Medulla oblongata (tissue), 1 donor: Measurements from ENCODE around the gene PIPOX.

Experiments used
- DNase-seq: peaks from one replicate; pipeline ENCODE4 v3.0.0-alpha.2; 2015; ENCODE audit errors: extremely low spot score

PIPOX gene

DNA sequence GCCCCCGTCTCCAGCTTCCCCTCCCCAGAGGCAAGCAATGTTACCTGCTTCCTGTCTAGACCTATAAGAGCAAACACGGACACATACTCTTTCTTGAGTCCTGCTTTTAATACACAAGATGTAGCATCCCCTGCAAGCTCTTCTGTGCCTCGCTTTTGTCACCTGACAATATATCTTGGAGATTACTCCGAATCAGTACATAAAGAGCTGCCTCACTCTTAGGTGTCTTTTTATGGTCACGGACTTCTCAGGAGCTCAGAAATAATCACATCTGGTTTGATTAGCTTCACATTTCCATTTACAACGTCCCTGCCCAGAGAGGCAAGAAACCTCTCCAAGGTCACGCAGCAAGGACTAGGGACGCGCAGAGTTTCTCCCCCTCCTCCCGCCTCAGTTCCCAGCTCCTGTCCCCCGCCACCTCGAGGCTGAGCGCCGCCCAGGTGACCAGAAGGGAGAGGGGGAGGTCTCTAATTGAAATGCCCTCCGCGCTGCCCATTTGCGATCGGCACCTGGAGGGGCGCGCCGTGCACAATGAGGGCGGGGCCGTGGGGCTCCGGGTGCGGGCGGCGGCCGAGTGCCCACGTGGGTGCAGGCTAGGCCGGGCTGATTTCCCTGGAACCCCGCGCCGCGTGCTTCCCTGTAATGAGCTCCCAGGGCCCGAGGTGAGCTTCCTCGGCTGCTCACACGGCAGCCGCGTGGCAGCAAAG, 23.3 kb upstream of the PIPOX start:
- DNase-seq = no peak

- DNase-seq = no peak
Measured at GRCh38 chr17:29020576-29020975, 22.4 kb upstream of the PIPOX start.

DNA sequence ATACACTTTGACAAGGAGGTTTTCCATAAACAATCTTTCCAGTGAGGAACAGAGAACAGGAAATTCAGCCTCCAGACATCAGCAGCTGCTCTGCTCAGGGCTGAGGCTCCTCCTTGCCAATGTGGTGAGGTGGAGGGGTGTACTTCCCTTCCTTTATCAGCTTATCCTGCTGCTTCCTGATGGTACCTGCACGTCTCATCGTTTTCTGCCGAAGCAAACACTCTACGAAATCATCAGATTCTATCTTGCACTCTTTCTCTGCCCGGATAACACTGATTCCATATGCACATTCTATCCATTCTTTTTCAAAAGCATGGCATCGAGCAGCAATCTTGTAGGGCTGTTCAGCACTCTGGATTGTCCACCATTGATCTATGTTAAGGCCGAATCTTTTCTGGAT, 21.7 kb upstream of the PIPOX start:
- DNase-seq = no peak

- DNase-seq = no peak
Measured at GRCh38 chr17:29022074-29022473, 20.9 kb upstream of the PIPOX start.

DNA sequence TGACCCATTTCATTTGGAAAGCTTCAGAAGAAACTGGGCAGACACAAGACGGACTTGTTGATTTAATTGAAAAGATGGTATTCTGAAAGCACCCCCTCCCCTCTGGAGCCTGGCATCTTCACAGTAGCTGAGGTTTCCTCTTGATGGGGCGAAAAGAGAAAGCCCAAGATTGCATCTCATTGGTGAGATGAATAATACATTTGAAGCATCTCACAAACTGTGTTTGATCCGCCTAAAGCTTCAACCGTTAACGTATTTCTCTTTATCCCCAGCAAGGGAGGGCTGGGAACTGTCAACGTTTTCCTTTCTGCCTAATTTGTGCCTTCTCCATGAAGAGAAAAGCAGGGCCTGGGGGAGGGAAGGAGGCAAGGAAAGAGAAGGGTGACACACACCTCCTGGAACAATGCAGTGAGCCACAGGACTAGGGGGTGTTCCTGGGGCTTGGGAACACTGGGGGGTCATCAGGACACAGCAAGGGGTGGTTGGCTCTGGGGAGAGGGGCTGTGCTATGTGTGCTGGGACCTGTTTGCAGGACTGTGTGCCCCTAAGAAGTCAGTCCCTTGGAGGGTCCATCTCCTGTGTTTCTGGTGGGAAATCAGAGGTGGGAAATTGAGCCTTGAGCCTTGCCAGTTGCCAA, 18.5 kb upstream of the PIPOX start:
- DNase-seq = no peak

DNA sequence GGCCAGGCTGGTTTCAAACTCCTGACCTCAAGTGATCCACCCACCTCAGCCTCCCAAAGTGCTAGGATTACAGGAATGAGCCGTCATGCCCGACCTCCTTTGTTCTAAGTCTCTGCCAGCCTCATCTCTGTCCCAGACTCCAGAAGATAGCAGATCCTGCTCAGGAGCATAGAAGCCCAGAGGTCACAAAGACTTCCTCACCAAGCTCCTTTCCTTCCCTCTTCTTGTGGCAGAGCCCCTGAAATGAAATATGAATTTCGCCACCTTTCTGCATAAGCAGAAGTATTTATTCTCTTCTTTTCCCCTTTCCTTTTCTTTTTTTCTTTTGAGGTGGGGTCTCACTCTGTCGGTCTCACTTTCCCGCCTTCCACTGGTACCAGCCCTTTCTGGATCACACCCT, 11.5 kb upstream of the PIPOX start:
- DNase-seq = no peak

GRCh38 chr17:29032013-29032856, 10.7 kb upstream of the PIPOX start:
- peak; percentile 23 for DNase-seq

- DNase-seq = no peak
Measured at GRCh38 chr17:29032857-29033197, 10.1 kb upstream of the PIPOX start.

- DNase-seq = no peak
Measured at GRCh38 chr17:29034510-29034909, 8.4 kb upstream of the PIPOX start.

GRCh38 chr17:29036584-29036983, 6.4 kb upstream of the PIPOX start:
- no peak for DNase-seq

- DNase-seq = no peak
Measured at GRCh38 chr17:29037739-29038084, 5.2 kb upstream of the PIPOX start.

DNA sequence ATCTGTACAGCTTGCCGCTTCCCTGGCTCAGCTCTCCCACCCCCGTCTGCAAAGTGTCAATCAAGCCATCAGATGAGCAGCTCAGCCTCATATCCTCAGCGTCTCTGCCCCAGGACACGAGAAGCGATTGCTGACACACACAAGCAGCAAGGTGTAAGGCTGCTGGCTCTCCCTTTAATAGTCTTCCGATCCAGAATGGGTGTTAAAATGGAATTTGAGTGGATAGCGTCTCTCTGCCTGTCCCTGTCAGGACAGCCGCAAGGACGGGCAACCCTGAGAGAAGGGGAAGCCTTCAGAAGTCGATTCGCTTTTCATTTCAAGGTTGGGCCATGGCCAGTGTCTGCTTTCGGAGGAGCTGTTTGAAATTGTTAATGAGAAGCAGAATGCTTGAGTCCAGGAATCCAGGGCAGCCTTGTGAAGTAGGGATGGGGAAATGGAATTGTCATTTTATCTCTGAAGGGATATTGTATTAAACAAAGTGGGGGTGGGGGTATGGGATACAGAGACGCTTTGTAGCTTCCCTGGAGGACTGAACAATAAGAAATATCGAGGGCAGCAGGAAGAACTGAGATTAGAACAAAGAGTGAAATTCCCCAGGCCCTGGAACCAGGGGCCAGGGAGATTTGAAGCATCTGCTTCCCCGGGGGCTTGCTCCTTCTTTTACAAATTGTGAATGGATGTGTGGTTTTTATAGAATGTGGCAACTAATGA, 4.7 kb upstream of the PIPOX start:
- peak; percentile 44 for DNase-seq

GRCh38 chr17:29039764-29040598, 3.0 kb upstream of the PIPOX start:
- peak; percentile 46 for DNase-seq

GRCh38 chr17:29041091-29041490, 1.9 kb upstream of the PIPOX start:
- no peak for DNase-seq

DNA sequence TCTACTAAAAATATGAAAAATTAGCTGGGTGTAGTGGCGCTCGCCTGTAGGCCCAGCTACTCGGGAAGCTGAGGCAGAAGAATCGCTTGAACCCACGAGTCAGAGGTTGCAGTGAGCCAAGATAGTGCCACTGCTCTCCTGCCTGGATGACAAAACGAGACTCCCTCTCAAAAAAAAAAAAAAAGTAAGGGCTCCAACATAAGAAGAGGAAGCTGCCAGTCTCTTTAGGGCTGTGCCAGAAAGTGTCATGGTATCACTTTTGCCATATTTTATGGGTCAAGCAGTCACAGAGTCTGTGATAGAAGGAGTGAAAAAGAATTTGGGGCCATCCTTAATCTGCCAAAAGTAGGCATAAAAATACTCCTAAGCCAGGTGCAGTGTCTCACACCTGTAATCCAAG, 1.4 kb upstream of the PIPOX start:
- no peak for DNase-seq

GRCh38 chr17:29042026-29042678, 789 bp upstream of the PIPOX start:
- no peak for DNase-seq

DNA sequence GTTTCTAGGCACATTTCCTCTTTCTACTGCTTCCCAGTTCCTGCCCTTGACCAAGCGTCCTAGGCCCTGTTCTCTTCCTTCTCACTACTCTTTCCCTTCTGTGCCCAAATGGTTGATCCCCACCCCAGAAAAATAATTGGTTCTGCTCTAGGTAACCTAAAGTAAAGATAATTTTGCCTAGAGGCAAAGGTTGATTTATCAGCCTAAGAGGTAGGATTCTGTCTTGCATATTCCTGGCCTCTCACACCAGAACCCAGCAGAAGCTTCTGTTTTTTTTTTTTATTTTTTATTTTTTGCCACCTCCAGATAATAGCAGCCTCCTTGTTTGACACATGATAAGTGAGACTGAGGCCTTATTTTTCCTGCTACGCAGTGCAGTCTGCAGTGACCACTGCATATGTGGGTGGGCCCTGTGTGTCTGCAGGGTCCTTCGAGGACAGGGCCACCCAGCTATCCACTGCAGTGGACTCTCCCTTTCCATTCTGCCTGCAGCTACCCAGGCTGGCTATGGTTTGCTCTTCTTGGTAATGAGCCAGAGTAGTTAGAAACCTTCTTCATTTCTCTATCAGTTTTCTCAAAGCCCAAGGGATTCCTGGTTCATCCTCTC, 701 bp downstream of the PIPOX start:
- DNase-seq = no peak

DNA sequence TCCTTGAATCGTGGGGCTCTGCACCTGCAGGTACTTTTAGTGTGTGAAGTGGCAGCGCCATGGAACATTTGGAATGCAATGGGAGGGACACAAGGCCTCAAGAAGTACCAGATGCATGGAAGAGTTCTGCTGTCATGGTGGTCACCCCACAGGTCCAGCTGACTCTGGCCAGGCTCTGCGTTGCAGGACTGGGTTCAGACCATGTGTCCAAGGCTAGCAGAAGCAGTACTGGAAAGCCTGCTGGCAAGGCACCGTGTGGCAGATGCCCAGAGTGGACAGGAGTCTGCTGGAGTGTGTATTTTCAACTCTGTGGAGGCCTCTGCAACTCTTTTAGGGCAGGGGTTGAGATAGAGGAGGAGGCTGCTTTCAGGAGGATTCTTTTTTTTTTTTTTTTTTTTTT, 2.1 kb downstream of the PIPOX start:
- no peak for DNase-seq

GRCh38 chr17:29045734-29046472, 3.0 kb downstream of the PIPOX start:
- DNase-seq = no peak

DNA sequence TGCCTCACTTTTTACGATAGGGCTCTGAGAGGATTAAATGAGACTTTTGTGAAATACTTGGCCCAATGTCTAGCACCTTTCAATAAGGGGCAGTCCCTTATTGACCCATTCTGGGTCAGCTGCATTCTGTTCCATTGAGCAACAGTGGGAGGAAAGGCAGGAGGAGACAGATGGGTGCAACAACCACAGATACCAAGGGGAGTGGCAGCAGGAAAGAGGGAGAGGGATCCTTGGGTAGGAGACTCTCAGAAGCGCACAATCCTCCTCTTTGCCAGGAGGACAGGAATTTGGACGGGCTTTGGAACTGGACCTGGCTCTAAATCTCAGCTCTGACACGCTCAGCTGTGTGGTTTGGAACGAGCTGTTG, 3.5 kb downstream of the PIPOX start:
- no peak for DNase-seq
